WERI-Rb-1 (cell line): ENCODE data around the gene ADARB1.

Experiments used
- DNase-seq: peaks from one replicate; pipeline ENCODE4 v3.0.0-alpha.2; 2020
- H3K27ac ChIP-seq: fragments of 250-450 bp; sonication (Bioruptor Pico); 2 replicates; pipeline ENCODE4 v1.5.1; 2020; ENCODE audit warnings: mild to moderate bottlenecking, moderate library complexity
- H3K27me3 ChIP-seq: fragments of 250-450 bp; sonication (Bioruptor Pico); 2 replicates; pipeline ENCODE4 v1.5.1; 2021; ENCODE audit warnings: mild to moderate bottlenecking, low read depth, moderate library complexity; ENCODE audit not compliant: insufficient read depth, severe bottlenecking
- H3K36me3 ChIP-seq: fragments of 250-450 bp; sonication (Bioruptor Pico); 2 replicates; pipeline ENCODE4 v1.5.1; 2020; ENCODE audit warnings: mild to moderate bottlenecking, moderate library complexity
- H3K4me3 ChIP-seq: 2 replicates; pipeline ENCODE4 v1.5.1; 2011; ENCODE audit warnings: low read depth, mild to moderate bottlenecking, control low read depth, low read length
- H3K9me3 ChIP-seq: fragments of 250-450 bp; sonication (Bioruptor Pico); 2 replicates; pipeline ENCODE4 v1.5.1; 2021; ENCODE audit warnings: mild to moderate bottlenecking, moderate library complexity; ENCODE audit not compliant: severe bottlenecking
- CTCF ChIP-seq: IDR thresholded peaks from 2 replicates; pipeline ENCODE4 v1.5.1; 2011; ENCODE audit warnings: low read depth, mild to moderate bottlenecking, control low read depth, inconsistent platforms, low read length

ADARB1 gene

GRCh38 chr21:45134279-45135076 is 60.1 kb downstream of the ADARB1 start:
- TF ChIP-seq CTCF, result no peak
- Histone ChIP-seq H3K4me3 (no peak overlapping the region), H3K9me3 (no peaks in the 10 kb centered on the region), H3K27ac (no peak overlapping the region), H3K36me3 (peaks cover 23% of the 10 kb centered on the region), H3K27me3 (no peaks in the 10 kb centered on the region)
- no peak for DNase-seq

- TF ChIP-seq CTCF, result no peak
- no peak overlapping the region for H3K27ac ChIP-seq
Observed at GRCh38 chr21:45135122-45135521, 60.7 kb downstream of the ADARB1 start.

GRCh38 chr21:45135868-45136267 is 61.5 kb downstream of the ADARB1 start:
- H3K4me3 ChIP-seq, result no peak overlapping the region
- H3K27ac ChIP-seq, result peak overlapping the region; percentile 2
- no peaks in the 10 kb centered on the region for H3K27me3 ChIP-seq
- TF ChIP-seq CTCF, result no peak
- H3K36me3 ChIP-seq, result peaks cover 19% of the 10 kb centered on the region
- no peaks in the 10 kb centered on the region for H3K9me3 ChIP-seq
- DNase-seq, result peak; percentile 68

More at GRCh38 chr21:45135122-45135521, 60.7 kb downstream of the ADARB1 start:
- no peak overlapping the region for H3K4me3 ChIP-seq
- no peaks in the 10 kb centered on the region for H3K27me3 ChIP-seq
- H3K36me3 ChIP-seq, result peaks cover 19% of the 10 kb centered on the region
- H3K9me3 ChIP-seq, result no peaks in the 10 kb centered on the region
- DNase-seq, result no peak

- no peaks in the 10 kb centered on the region for H3K27me3 ChIP-seq
- H3K36me3 ChIP-seq, result peaks cover 17% of the 10 kb centered on the region
- H3K4me3 ChIP-seq, result no peak overlapping the region
- peak overlapping the region; percentile 2 for H3K27ac ChIP-seq
- TF ChIP-seq CTCF, result 0 out of 2 replicates have a peak, but pooled peaks have one; percentile 10
- DNase-seq, result no peak
- H3K9me3 ChIP-seq, result no peaks in the 10 kb centered on the region
Observed at GRCh38 chr21:45136500-45136899, 62.1 kb downstream of the ADARB1 start.

GRCh38 chr21:45136927-45137611 is 62.7 kb downstream of the ADARB1 start:
- Histone ChIP-seq H3K9me3 (no peaks in the 10 kb centered on the region), H3K36me3 (peaks cover 14% of the 10 kb centered on the region), H3K4me3 (no peak overlapping the region), H3K27ac (peak overlapping the region; percentile 2; the same call in 1 of the 2 replicates), H3K27me3 (no peaks in the 10 kb centered on the region)
- DNase-seq, result peak; percentile 95
- TF ChIP-seq CTCF, result peak; percentile 95
